ENCODE measurements around the gene SLC5A4.

The SLC5A4 gene

DNA sequence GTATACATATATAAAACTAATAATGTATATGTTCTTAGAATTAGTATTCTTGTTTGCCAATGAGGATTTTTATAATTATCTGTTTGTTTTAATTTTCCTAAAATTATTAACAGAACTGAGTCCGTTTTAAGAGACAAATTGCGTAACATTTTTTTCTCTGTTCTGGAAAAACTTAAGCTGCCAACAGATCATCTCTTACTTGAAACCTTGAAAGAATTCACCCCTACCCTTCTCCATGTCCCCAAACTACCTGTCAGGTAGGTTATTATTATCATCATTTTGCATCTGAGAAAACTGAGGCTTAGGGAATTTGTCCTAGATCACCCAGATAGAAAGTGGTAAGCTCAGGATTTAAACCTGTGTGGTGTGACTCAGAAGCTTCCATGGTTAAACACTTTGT is 14.7 kb downstream of the SLC5A4 start:
- no peak for DNase-seq
- in situ Hi-C loops (cut with HindIII; ENCODE audit: low pct_ligation_motif_present, low pct_unique_long_range_greater_than_20kb, low sequenced_read_pairs) = no loop called here

DNA sequence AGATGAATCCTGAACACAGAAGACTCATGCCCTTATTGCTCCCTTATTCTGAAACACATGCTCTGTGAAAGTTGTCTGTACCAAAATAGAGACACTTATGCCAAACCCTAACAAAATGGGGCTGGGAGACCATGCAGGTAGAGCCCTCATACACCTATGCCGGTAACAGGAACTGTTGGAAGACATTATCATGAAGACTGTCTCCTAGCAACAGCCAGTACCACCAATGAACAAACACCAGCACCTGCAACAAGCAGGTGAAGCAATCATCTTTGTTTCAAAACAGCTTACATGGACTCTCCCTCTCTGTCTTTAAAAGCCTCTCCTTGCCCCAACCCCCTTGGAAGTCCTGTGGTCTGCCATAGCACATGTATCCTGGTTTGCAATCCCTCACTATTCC is 17.2 kb downstream of the SLC5A4 start:
- in situ Hi-C loops (cut with HindIII; ENCODE audit: low pct_ligation_motif_present, low pct_unique_long_range_greater_than_20kb, low sequenced_read_pairs) = no loop called here
- no peak for DNase-seq

DNA sequence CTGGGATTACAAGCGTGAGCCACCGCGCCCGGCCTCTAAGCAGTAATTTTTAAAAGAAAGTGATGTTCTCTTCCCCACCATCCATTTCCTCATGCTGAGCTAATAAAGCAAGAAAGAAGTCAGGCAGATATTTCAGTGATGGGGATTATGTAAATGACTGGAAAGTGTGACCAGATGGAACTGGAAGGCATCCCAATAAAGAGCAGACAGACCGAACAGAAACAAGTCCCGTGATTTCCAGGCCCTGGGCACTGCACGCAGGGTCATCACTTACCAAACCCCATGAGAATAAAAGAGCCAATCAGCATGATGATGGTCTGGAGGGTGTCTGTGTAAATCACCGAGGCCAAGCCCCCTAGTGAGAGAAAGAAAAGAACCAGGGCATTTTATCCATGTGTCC is 18.2 kb downstream of the SLC5A4 start:
- in situ Hi-C loops (cut with HindIII; ENCODE audit: low pct_ligation_motif_present, low pct_unique_long_range_greater_than_20kb, low sequenced_read_pairs) = no loop called here
- no peak for DNase-seq

DNA sequence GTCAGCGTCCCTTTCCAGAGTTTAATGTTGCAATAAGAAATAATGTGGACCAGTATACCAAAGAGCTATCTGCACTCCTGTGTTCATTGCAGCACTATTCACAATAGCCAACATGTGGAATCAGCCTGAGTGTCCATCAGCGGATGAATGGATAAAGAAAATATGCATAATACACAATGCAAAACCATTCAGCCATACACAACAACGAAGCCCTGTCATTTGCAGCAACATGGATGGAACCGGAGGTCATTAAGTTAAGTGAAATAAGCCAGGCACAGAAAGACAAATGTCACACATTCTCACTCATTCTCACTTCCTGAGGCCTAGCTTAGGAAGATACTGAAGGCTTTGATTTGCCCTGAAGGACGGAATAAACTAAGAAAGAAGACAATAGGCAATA is 22.1 kb downstream of the SLC5A4 start:
- DNase-seq = no peak
- in situ Hi-C loops (cut with HindIII; ENCODE audit: low pct_ligation_motif_present, low pct_unique_long_range_greater_than_20kb, low sequenced_read_pairs) = no loop called here

DNA sequence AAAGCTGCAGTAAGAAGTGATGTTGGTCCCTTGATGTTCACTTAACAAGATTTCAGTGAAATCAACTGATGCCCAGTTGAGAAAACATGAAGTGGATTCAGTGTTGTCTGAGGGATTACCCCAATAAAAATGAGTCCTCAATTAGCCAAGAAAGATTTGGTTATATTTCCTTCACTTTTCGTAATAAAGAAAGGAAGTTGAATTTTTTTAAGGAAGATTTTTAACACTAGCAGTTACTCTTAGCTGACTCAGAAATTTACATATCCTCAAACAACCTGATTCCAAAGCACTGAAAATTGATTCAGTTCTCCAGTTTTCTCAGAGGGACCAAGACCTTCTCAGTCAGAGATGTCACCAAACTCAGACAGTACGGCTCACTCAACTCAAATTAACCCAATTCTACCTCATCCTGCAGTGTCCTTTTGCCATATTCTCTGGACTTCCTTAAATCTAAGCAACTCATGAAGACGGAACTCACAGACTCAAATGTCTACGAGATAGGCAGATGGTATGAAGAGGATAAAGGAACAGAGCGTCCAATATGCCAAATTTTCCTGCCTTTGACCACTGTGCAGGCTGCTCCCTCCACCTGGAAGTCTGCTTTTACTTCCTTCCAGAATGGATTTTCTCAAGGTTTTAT is 22.8 kb downstream of the SLC5A4 start:
- in situ Hi-C loops (cut with HindIII; ENCODE audit: low pct_ligation_motif_present, low pct_unique_long_range_greater_than_20kb, low sequenced_read_pairs) = no loop called here
- DNase-seq = no peak

DNA sequence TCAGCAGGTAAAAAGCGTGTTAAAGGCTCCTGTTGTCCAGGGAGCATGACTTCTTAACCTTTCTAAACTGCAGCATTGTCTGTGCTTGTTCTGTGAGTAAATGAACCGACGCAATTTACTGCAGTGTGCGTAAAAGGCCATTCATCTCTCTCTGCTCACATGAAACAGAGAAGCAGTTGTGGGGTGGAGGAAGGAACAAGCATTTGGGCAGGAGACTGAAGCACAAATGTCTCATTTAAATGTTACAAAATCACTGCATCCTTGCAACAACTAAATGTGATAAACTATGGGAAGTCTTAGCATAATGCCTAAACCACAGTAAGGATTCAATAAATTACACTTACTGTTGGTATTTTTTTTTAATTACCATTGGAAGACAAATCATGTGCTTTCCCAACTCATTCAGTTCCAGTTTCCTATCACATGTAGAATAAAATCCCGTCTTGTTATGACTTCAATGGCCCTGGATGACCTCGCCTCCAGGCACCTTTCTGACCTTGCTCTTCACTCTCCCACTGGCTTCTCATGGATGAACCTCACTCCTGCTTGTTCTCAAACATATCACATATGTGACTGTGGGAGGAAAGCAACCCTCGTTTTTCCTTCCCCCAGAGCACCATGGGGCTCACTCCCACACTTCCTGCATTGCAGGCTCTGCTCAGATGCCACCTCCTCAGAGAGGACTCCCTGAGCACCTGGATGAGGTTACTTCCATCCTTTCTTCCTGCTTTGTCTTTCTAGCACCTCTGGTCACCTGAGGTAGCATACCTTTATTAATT is 28.6 kb downstream of the SLC5A4 start:
- DNase-seq = no peak
- in situ Hi-C loops (cut with HindIII; ENCODE audit: low pct_ligation_motif_present, low pct_unique_long_range_greater_than_20kb, low sequenced_read_pairs) = no loop called here

DNA sequence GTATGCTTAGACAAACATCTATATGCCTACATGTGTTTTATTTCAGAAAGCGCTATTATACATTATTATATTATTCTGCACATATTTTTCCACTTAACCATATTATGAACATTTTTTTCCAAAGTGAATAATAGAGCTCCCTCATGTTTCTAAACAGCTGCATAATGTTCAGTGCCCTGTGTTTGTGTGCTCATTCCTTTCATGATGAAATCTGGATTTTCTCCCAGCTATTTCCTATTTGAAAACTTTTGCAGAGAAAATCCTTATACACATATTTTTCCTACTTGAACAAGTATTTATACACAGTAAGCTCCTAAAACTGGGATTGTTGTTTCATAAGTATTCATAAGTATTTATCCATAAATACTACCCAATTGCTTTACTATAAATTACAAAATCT is 32.2 kb downstream of the SLC5A4 start:
- in situ Hi-C loops (cut with HindIII; ENCODE audit: low pct_ligation_motif_present, low pct_unique_long_range_greater_than_20kb, low sequenced_read_pairs) = no loop called here
- DNase-seq = no peak

DNA sequence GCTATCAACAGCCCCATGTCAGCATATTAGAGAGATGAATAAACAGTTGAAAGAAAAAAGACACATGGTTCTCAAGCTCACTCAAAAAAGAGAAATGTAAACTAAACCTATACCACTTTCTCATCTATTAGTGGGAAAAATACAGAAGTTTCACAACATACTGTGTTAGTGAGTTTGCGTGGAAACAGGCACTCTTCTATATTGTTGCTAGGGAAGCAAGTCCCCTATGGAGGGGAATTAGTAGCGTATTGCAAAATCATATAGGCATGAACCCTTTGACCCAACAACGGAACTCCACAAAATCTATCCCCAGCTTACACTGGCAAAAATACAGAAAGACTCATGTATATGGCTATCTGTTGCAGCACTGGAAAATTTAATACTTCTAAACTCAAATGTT is 36.1 kb downstream of the SLC5A4 start:
- no peak for DNase-seq
- in situ Hi-C loops (cut with HindIII; ENCODE audit: low pct_ligation_motif_present, low pct_unique_long_range_greater_than_20kb, low sequenced_read_pairs) = no loop called here

DNA sequence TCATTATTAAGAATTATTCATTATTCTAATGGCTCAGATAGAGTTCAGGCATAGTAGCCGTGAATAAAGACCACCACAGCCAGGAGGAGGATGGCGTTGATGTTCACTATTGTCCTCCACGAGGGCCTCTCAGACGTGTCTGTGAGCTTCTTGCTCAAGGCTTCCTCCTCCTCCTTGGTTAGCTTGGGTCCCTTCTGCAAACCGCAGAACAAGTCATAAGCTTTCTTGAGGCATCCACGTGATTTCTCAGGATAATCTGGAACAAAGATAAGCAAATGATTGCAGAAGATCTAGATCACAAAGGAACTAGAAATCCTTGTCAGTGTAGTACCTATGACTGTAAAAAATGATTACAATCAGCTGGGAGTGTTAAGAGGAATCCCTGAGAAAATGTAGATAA is 36.7 kb downstream of the SLC5A4 start:
- in situ Hi-C loops (cut with HindIII; ENCODE audit: low pct_ligation_motif_present, low pct_unique_long_range_greater_than_20kb, low sequenced_read_pairs) = no loop called here
- no peak for DNase-seq

DNA sequence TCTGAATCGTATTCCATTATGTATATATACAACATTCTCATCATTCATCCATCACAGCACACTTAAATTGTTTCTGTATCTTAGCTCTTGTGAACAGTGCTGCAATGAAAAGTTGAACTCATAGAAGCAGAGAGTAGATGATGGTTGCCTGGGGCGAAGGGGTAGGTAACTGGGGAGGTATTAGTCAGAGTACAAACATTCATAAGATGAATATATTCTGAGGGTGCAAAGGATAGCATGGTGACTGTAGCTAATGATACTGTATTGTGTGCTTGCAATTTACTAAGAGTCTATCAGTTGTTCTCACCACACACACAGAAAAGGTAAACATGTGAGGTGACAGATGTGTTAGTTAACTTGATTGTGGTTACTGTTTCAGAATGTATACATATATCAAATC is 37.7 kb downstream of the SLC5A4 start:
- no peak for DNase-seq
- in situ Hi-C loops (cut with HindIII; ENCODE audit: low pct_ligation_motif_present, low pct_unique_long_range_greater_than_20kb, low sequenced_read_pairs) = no loop called here

DNA sequence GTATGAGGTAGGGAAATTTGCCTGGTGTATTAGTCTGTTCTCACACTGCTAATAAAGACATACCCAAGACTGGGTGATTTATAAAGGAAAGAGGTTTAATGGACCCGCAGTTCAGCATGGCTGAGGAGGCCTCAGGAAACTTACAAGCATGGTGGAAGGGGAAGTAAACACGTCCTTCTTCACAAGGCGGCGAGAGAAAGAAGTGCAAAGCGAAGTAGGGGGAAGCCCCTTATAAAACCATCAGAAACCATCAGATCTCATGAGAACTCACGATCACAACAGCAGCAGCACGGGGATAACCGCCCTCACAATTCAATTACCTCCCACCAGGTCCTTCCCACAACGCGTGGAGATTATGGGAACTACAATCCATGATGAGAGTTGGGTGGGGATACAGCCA is 38.2 kb downstream of the SLC5A4 start:
- in situ Hi-C loops (cut with HindIII; ENCODE audit: low pct_ligation_motif_present, low pct_unique_long_range_greater_than_20kb, low sequenced_read_pairs) = no loop called here
- no peak for DNase-seq

DNA sequence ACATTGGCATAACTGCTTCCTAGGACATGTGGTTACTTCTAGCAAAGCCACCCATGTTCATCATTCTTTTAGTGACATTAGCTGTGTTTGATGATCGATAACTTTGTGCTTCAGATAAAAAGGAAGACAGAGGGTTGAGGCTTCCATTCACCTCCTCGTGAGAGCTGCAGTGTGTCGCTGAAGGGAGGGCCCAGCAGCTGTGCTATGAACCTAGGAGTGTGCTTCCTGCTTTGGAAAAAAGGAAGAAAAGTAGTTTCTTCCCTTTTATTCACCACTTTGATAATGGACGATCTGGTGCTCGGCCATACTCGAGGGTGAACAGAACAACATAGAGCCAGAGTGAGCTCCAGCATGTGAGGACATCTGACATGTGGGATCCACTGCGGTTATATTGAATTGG is 44.1 kb downstream of the SLC5A4 start:
- in situ Hi-C loops (cut with HindIII; ENCODE audit: low pct_ligation_motif_present, low pct_unique_long_range_greater_than_20kb, low sequenced_read_pairs) = no loop called here
- no peak for DNase-seq

DNA sequence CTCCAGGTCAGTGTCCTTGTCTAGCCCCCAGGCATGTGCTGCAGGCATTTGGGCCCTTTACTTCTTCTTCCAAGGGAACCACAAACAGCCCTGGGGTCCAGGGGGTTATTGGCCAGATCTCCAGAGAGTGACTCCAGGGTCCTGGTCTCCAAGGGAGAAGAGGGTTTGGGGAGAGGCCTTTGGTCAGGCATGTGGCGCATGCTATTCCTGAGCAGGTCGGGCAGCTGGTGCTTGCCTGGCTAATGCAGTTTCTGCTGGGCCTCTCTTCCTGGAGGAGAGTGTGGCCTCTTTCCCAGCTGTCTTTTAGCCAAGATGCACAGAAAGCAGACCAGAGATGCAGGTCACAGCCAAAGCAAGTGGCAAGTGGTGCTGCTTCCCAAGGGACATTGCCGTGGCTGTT is 46.5 kb downstream of the SLC5A4 start:
- in situ Hi-C loops (cut with HindIII; ENCODE audit: low pct_ligation_motif_present, low pct_unique_long_range_greater_than_20kb, low sequenced_read_pairs) = no loop called here
- DNase-seq = no peak

DNA sequence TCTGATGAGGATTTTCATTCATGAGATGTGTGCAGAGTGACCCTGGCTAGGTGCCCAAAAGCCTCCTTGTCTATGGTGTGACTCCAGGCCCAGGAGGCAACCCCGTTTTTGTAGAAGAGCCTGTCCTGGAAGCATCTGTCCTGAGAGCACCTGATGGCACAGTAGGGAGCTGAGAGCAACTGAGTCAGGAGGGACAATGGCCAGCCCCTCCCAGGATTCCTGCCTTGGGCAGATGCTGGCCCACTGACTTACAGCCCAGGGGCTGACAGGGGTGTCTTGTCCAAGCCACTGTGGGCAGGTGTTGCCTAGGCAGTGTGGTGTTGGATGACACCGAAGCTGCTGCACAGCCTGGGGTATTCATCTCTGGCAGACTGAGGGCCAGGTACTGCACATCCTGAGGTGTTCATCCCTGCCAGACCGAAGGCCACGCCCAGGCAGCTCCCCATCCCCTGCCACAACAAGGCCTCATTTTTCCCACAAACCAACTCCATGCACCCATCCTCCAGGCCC is 47.1 kb downstream of the SLC5A4 start:
- in situ Hi-C loops (cut with HindIII; ENCODE audit: low pct_ligation_motif_present, low pct_unique_long_range_greater_than_20kb, low sequenced_read_pairs) = no loop called here
- DNase-seq = no peak

DNA sequence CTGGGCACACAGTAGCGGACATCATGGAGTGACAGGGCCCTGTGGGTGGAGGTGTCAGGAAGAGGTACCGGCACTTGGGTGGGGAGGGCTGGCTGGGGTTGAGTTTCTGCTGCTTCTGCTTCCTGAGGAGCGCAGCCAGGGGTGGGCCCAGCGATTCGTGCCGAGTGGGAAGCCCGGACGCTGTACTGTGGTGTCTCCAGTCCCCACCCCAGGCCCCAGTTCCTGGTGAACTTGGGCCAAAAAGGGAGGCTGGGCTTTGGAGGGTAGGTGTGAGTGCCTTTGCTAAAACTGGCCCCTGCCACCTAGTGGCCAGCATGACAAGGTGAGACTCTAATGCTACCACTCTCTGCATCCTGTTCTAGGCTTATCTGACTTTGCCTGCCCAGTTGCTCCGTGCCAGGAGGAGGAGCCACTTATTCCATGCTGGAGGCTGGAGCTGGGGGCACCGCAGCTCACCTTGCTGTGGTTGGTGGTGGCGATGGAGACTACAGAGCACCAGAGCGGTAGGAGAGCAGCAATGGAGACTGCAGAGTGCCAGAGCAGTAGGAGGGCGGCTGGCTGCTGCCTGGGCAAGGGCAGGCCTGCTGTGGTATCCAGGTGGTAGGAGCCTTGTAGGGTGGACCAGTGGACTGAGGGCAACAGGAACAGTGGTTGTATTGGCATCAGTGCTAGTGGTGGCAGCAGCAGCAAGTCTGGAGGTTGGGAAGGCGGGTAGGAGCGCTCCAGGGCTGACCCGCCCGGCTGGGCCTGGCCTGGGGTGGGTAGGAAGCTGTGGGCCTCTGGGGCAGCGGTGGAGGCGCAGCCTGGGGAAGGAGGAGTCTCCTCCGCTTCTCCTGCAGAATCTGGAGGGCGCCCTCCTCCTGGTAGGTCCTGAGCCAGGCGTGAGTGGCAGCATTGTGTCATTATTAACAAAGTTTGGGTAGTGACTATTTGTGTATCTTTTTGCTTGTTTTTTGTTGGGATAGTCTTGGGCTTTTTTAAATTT is 48.1 kb downstream of the SLC5A4 start:
- in situ Hi-C loops (cut with HindIII; ENCODE audit: low pct_ligation_motif_present, low pct_unique_long_range_greater_than_20kb, low sequenced_read_pairs) = no loop called here
- peak; percentile 48 for DNase-seq

DNA sequence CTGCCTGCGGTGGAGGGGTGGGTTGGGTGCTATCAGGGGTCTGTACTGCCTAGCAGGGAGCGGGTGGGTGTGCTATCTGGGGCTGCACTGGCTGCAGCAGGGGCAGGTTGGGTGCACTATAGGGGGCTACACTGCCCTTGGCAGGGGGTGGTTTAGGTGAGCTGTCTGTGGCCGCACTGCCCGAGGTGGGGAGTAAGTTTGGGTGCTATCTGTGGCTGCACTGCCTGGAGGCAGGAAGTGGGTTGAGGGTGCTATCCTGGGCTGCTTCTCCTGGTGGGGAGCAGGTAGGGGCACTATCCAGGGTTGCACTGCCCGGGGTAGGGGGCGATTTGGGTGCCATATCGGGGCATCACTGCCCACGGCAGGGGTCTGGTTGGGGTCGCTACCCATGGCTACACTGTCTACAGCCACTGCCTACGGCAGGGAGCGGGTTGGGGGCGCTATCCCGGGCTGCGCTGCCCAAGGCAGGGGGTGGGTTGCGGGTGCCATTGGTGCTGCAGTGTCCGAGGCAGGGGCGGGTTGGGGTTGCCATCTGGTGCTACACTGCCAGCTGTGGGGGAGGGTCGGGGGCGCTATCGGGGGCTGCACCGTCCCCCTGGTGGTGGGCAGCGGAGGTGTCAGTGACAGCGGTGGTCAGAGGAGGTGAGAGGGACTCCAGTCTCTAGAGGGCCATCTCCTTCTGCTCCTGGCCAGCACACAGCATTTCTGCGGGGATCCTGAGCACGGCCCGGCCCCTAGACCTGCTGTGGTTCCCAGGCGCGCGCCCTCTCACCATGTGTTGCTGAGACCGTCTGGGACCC is 49.0 kb downstream of the SLC5A4 start:
- in situ Hi-C loops (cut with HindIII; ENCODE audit: low pct_ligation_motif_present, low pct_unique_long_range_greater_than_20kb, low sequenced_read_pairs) = no loop called here
- no peak for DNase-seq

DNA sequence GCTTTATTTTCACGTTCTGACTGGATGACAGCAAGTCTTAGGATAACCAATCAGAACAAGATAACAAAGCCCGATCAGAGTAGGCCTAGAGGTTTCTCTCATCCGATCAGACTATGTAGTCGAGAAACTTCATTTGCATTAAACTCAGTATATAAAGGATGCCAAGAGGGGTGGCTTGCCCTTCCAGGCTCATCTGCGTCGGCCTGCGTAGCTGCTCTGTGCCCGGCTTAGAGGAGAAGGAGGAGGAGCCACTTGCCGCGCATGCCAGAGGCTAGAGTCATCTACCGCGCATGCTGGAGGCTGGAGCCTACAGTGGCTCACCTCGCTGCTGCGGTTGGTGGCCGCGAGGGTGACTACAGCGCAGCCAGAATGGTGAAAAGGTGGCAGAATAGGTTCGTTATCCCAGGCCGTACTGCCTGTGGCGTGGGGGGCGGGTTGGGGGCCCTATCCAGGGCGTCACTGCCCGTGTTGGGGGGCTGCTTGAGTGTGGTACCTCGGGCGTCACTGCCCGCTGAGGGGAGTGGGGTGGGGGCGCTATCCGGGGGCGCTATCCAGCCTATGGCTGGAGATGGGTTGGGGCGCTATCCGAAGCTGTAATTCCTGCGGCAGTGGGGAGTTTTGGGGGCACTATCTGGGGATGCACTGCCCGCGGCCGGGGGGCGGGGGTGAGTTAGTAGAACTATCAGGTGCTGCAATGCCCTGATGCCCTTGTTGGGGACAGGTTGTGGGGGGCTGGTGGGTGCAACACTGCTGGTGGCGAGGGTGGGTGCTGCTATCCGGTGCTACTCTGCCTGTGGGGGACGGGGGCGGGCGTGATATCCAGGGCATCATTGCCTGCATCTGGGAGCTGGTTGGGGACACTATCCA is 50.1 kb downstream of the SLC5A4 start, which contains the start of gene RFPL2:
Gene RFPL2, minus strand, starts transcription at position 218 of the 867 bp plus-strand sequence. CDS start 2,622 bp downstream, outside the sequence.
- in situ Hi-C loops (cut with HindIII; ENCODE audit: low pct_ligation_motif_present, low pct_unique_long_range_greater_than_20kb, low sequenced_read_pairs) = no loop called here
- no peak for DNase-seq
